ENCODE results near the gene EHMT1.

DNA sequence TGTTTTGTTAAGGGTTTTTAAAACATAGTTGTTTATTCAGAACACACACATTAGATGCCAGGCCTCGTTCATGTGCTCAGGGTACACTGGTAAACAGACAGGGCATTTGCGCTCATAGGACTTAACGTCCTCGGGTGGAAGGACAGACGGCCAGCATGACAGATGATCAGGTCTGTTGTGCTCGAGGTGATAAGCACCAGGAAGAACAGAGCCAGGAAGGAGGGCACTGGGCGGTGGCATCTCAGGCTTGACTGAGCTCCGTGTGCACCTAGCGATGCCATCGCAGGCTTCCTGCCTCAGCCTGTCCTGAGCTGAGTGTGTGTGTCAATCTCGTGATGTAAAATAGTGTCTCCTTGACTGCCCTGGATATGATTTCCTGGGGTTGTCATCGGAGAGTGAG lies 96.5 kb downstream of the EHMT1 start:
- no peak for TF ChIP-seq CREM (IDR thresholded peaks at IDR 0.05)
- no peak for TF ChIP-seq CREM (CRISPR knock-in tag; IDR thresholded peaks at IDR 0.05)
- TF ChIP-seq, protein P1, sequence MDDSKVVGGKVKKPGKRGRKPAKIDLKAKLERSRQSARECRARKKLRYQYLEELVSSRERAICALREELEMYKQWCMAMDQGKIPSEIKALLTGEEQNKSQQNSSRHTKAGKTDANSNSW (CRISPR knock-in tag; IDR thresholded peaks at IDR 0.05; ENCODE audit: borderline replicate concordance): no peak
- TF ChIP-seq TAF1 (CRISPR knock-in tag; IDR thresholded peaks at IDR 0.05): no peak
- no peak for TF ChIP-seq ZSCAN12 (CRISPR knock-in tag; IDR thresholded peaks at IDR 0.05)
- no peak for TF ChIP-seq ZNF782 (CRISPR knock-in tag; IDR thresholded peaks at IDR 0.05; ENCODE audit: borderline replicate concordance)
- TF ChIP-seq, protein P2, sequence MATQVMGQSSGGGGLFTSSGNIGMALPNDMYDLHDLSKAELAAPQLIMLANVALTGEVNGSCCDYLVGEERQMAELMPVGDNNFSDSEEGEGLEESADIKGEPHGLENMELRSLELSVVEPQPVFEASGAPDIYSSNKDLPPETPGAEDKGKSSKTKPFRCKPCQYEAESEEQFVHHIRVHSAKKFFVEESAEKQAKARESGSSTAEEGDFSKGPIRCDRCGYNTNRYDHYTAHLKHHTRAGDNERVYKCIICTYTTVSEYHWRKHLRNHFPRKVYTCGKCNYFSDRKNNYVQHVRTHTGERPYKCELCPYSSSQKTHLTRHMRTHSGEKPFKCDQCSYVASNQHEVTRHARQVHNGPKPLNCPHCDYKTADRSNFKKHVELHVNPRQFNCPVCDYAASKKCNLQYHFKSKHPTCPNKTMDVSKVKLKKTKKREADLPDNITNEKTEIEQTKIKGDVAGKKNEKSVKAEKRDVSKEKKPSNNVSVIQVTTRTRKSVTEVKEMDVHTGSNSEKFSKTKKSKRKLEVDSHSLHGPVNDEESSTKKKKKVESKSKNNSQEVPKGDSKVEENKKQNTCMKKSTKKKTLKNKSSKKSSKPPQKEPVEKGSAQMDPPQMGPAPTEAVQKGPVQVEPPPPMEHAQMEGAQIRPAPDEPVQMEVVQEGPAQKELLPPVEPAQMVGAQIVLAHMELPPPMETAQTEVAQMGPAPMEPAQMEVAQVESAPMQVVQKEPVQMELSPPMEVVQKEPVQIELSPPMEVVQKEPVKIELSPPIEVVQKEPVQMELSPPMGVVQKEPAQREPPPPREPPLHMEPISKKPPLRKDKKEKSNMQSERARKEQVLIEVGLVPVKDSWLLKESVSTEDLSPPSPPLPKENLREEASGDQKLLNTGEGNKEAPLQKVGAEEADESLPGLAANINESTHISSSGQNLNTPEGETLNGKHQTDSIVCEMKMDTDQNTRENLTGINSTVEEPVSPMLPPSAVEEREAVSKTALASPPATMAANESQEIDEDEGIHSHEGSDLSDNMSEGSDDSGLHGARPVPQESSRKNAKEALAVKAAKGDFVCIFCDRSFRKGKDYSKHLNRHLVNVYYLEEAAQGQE (IDR thresholded peaks at IDR 0.05; ENCODE audit: borderline replicate concordance in 1 of 2, low read depth in 1 of 2, low read length in 2 of 2): no peak
- TF ChIP-seq, protein P3, sequence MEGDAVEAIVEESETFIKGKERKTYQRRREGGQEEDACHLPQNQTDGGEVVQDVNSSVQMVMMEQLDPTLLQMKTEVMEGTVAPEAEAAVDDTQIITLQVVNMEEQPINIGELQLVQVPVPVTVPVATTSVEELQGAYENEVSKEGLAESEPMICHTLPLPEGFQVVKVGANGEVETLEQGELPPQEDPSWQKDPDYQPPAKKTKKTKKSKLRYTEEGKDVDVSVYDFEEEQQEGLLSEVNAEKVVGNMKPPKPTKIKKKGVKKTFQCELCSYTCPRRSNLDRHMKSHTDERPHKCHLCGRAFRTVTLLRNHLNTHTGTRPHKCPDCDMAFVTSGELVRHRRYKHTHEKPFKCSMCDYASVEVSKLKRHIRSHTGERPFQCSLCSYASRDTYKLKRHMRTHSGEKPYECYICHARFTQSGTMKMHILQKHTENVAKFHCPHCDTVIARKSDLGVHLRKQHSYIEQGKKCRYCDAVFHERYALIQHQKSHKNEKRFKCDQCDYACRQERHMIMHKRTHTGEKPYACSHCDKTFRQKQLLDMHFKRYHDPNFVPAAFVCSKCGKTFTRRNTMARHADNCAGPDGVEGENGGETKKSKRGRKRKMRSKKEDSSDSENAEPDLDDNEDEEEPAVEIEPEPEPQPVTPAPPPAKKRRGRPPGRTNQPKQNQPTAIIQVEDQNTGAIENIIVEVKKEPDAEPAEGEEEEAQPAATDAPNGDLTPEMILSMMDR (CRISPR knock-in tag; IDR thresholded peaks at IDR 0.05): no peak
- TF ChIP-seq, protein P4, sequence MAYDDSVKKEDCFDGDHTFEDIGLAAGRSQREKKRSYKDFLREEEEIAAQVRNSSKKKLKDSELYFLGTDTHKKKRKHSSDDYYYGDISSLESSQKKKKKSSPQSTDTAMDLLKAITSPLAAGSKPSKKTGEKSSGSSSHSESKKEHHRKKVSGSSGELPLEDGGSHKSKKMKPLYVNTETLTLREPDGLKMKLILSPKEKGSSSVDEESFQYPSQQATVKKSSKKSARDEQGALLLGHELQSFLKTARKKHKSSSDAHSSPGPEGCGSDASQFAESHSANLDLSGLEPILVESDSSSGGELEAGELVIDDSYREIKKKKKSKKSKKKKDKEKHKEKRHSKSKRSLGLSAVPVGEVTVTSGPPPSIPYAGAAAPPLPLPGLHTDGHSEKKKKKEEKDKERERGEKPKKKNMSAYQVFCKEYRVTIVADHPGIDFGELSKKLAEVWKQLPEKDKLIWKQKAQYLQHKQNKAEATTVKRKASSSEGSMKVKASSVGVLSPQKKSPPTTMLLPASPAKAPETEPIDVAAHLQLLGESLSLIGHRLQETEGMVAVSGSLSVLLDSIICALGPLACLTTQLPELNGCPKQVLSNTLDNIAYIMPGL (CRISPR knock-in tag; IDR thresholded peaks at IDR 0.05; ENCODE audit: borderline replicate concordance in 1 of 2, low read depth in 1 of 2): no peak
- TF ChIP-seq, protein P5, sequence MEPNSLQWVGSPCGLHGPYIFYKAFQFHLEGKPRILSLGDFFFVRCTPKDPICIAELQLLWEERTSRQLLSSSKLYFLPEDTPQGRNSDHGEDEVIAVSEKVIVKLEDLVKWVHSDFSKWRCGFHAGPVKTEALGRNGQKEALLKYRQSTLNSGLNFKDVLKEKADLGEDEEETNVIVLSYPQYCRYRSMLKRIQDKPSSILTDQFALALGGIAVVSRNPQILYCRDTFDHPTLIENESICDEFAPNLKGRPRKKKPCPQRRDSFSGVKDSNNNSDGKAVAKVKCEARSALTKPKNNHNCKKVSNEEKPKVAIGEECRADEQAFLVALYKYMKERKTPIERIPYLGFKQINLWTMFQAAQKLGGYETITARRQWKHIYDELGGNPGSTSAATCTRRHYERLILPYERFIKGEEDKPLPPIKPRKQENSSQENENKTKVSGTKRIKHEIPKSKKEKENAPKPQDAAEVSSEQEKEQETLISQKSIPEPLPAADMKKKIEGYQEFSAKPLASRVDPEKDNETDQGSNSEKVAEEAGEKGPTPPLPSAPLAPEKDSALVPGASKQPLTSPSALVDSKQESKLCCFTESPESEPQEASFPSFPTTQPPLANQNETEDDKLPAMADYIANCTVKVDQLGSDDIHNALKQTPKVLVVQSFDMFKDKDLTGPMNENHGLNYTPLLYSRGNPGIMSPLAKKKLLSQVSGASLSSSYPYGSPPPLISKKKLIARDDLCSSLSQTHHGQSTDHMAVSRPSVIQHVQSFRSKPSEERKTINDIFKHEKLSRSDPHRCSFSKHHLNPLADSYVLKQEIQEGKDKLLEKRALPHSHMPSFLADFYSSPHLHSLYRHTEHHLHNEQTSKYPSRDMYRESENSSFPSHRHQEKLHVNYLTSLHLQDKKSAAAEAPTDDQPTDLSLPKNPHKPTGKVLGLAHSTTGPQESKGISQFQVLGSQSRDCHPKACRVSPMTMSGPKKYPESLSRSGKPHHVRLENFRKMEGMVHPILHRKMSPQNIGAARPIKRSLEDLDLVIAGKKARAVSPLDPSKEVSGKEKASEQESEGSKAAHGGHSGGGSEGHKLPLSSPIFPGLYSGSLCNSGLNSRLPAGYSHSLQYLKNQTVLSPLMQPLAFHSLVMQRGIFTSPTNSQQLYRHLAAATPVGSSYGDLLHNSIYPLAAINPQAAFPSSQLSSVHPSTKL (CRISPR knock-in tag; IDR thresholded peaks at IDR 0.05): no peak
- TF ChIP-seq RAD21 (CRISPR knock-in tag; IDR thresholded peaks at IDR 0.05): no peak
- no peak for TF ChIP-seq NR1H2 (CRISPR knock-in tag; IDR thresholded peaks at IDR 0.05; ENCODE audit: borderline replicate concordance, low read depth)
- TF ChIP-seq MXI1 (IDR thresholded peaks at IDR 0.05; ENCODE audit: borderline replicate concordance, low read depth, low read length): no peak

Measured in HepG2 (cell line).